ENCODE results near the gene FLACC1.
"Not testable (repeated sequence)": the region's sequence is repeated elsewhere in the genome, so short reads cannot be mapped to it uniquely, and the experiment has no call there.

The FLACC1 gene

GRCh38 chr2:201347138-201347537 is 10.0 kb downstream of the FLACC1 start:
- no peak for DNase-seq

GRCh38 chr2:201345625-201346213 is 11.4 kb downstream of the FLACC1 start:
- DNase-seq: no peak

GRCh38 chr2:201344663-201345366 is 12.3 kb downstream of the FLACC1 start:
- no peak for DNase-seq

GRCh38 chr2:201343559-201343958 is 13.6 kb downstream of the FLACC1 start:
- DNase-seq: no peak

GRCh38 chr2:201342923-201343322 is 14.2 kb downstream of the FLACC1 start:
- DNase-seq: no peak

- no peak for DNase-seq
These were observed 27.7 kb downstream of the FLACC1 start for GRCh38 chr2:201329409-201329808.

- DNase-seq: no peak
These were observed 29.5 kb downstream of the FLACC1 start for GRCh38 chr2:201327678-201328077.

GRCh38 chr2:201322772-201323171 is 34.4 kb downstream of the FLACC1 start:
- no peak for DNase-seq

- no peak for DNase-seq
These were observed 36.4 kb downstream of the FLACC1 start for GRCh38 chr2:201320701-201321100.

- no peak for DNase-seq
These were observed 36.9 kb downstream of the FLACC1 start for GRCh38 chr2:201320257-201320656.

- DNase-seq: no peak
These were observed 37.6 kb downstream of the FLACC1 start for GRCh38 chr2:201319511-201319910.

- DNase-seq: no peak
These were observed 43.8 kb downstream of the FLACC1 start for GRCh38 chr2:201313362-201313761.

GRCh38 chr2:201308914-201309313 is 48.2 kb downstream of the FLACC1 start:
- no peak for DNase-seq

GRCh38 chr2:201307876-201308275 is 49.3 kb downstream of the FLACC1 start:
- DNase-seq: no peak

GRCh38 chr2:201299929-201300328 is 57.2 kb downstream of the FLACC1 start:
- not testable (repeated sequence) for DNase-seq

- no peak for DNase-seq
These were observed 58.6 kb downstream of the FLACC1 start for GRCh38 chr2:201298462-201299052.

- not testable (repeated sequence) for DNase-seq
These were observed 66.5 kb downstream of the FLACC1 start for GRCh38 chr2:201290457-201291148.

- DNase-seq: no peak
These were observed 71.6 kb downstream of the FLACC1 start for GRCh38 chr2:201285499-201285898.

GRCh38 chr2:201280191-201281040 is 76.7 kb downstream of the FLACC1 start:
- no peak for DNase-seq

GRCh38 chr2:201279079-201279478 is 78.1 kb downstream of the FLACC1 start:
- no peak for DNase-seq

- no peak for DNase-seq
These were observed 80.6 kb downstream of the FLACC1 start for GRCh38 chr2:201276511-201276910.

GRCh38 chr2:201275990-201276389 is 81.2 kb downstream of the FLACC1 start:
- no peak for DNase-seq

- DNase-seq: no peak
These were observed 82.1 kb downstream of the FLACC1 start for GRCh38 chr2:201275069-201275468.

Measured in activated gamma-delta T cell (primary cell).